ENCODE data around the gene CRELD1. TPM values are rescaled to one million over a fixed set of nuclear protein-coding genes. Genes with fewer than 3 reads are reported as not detected.

The CRELD1 gene
- total RNA-seq, 1 experiment from 2014 or later, result 15.5 TPM

- WGBS (ENCODE audit: extremely low coverage, insufficient read length, low lambda C conversion rate), result no CpG with 5 or more reads among the region's 11 CpGs
- Histone ChIP-seq H2AFZ (ENCODE audit: low read length) (no peak overlapping the region), H3K56ac (ENCODE audit: insufficient read length, low read depth, low read length) (no peak overlapping the region), H4K91ac (ENCODE audit: insufficient read length, low read depth, low read length) (no peak overlapping the region), H3K4me1 (ENCODE audit: insufficient read depth, low read length) (no peaks in the 10 kb centered on the region), H2BK12ac (ENCODE audit: insufficient read length, low read depth, low read length) (no peak overlapping the region), H2BK20ac (ENCODE audit: low read depth, low read length, poor library complexity, severe bottlenecking) (no peak overlapping the region), H3K9me3 (ENCODE audit: control insufficient read depth, low read depth, low read length) (no peaks in the 10 kb centered on the region), H3K18ac (ENCODE audit: insufficient read length, low read depth, low read length) (no peak overlapping the region), H3K27me3 (ENCODE audit: insufficient read depth, low read length) (no peaks in the 10 kb centered on the region), H4K8ac (replicated peaks; ENCODE audit: insufficient read length, low read depth, low read length) (no peak overlapping the region), H3K4me2 (ENCODE audit: insufficient read depth, insufficient read length, low read length) (no peak overlapping the region), H3K14ac (ENCODE audit: insufficient read depth, low read length) (no peak overlapping the region), H3K79me1 (ENCODE audit: insufficient read depth, low read depth, low read length, poor library complexity, severe bottlenecking) (no peaks in the 10 kb centered on the region), H2BK5ac (ENCODE audit: insufficient read length, low read length) (no peak overlapping the region), H4K5ac (ENCODE audit: insufficient read length, low read depth, low read length) (no peak overlapping the region), H4K20me1 (ENCODE audit: control insufficient read depth, insufficient read depth, insufficient read length) (no peaks in the 10 kb centered on the region), H2BK15ac (ENCODE audit: low read depth, low read length) (no peak overlapping the region), H3K79me2 (ENCODE audit: insufficient read depth, low read length) (no peaks in the 10 kb centered on the region), H3K9ac (ENCODE audit: extremely low read depth, insufficient read length, low read length) (no peak overlapping the region), H3K27ac (ENCODE audit: insufficient read length, low read depth, low read length) (no peak overlapping the region), H3K4ac (ENCODE audit: low read depth, low read length) (no peak overlapping the region), H3T11ph (ENCODE audit: low read length) (no peak overlapping the region), H2AK5ac (ENCODE audit: insufficient read length, low read length) (no peak overlapping the region), H2BK120ac (ENCODE audit: low read depth, low read length, poor library complexity, severe bottlenecking) (no peak overlapping the region), H3K23ac (ENCODE audit: insufficient read length, low read depth, low read length) (no peak overlapping the region), H3K23me2 (ENCODE audit: insufficient read length, low read depth, low read length, poor library complexity, severe bottlenecking) (peaks cover 14% of the 10 kb centered on the region)
- H3K27ac Mint-ChIP-seq, result no peak overlapping the region
- DNase-seq, result no peak
- peaks cover 2 to 25% (median 15%) of the 10 kb centered on the region in 3 experiments; a peak in 6 of 7 replicates for H3K36me3 Mint-ChIP-seq (ENCODE audit: insufficient read depth in 1 of 3, low read depth in 3 of 3)
- peaks cover 0 to 2% of the 10 kb centered on the region in 2 experiments; a peak in 2 of 5 replicates for H3K9me3 Mint-ChIP-seq
- peaks cover 7% of the 10 kb centered on the region for H3K27me3 Mint-ChIP-seq (ENCODE audit: low read depth)
- no peak for TF ChIP-seq CTCF (conservative IDR thresholded peaks at IDR 0.05)
- H3K4me1 Mint-ChIP-seq, result 0 out of 4 replicates have a peak, but pooled peaks cover 0 to 6% of the 10 kb centered on the region in 2 experiments
- H3K4me3 Mint-ChIP-seq, result no peak overlapping the region
Measured at GRCh38 chr3:9944271-9944670, 10.6 kb downstream of the CRELD1 start.
